GM19238 (cell line): ENCODE results near the gene FAM47E.

Source experiments
- DNase-seq: peaks from one replicate; pipeline ENCODE4 v3.0.0; 2011; ENCODE audit warnings: low spot score; ENCODE audit not compliant: insufficient read length

The FAM47E gene

GRCh38 chr4:76251441-76252270 lies at the start of gene FAM47E:
Gene FAM47E (plus strand): TSS chr4:76251721. CDS start chr4:76251747, 26 bp downstream.
- DNase-seq, result peak; percentile 13

- no peak for DNase-seq
Measured at GRCh38 chr4:76203541-76203940, 48.0 kb upstream of the FAM47E start.

GRCh38 chr4:76204936-76205335 lies 46.6 kb upstream of the FAM47E start:
- no peak for DNase-seq

GRCh38 chr4:76205476-76205875 lies 46.0 kb upstream of the FAM47E start:
- DNase-seq, result no peak

- DNase-seq, result no peak
Measured at GRCh38 chr4:76206222-76206942, 45.1 kb upstream of the FAM47E start.

- no peak for DNase-seq
Measured at GRCh38 chr4:76207549-76207948, 44.0 kb upstream of the FAM47E start.

GRCh38 chr4:76208005-76208765 lies 43.3 kb upstream of the FAM47E start:
- DNase-seq, result no peak

GRCh38 chr4:76209881-76210280 lies 41.6 kb upstream of the FAM47E start:
- no peak for DNase-seq

GRCh38 chr4:76210452-76210851 lies 41.1 kb upstream of the FAM47E start:
- no peak for DNase-seq

- DNase-seq, result no peak
Measured at GRCh38 chr4:76211769-76212708, 39.5 kb upstream of the FAM47E start.

- DNase-seq, result no peak
Measured at GRCh38 chr4:76212851-76213414, 38.6 kb upstream of the FAM47E start.

GRCh38 chr4:76213415-76214176 lies 37.9 kb upstream of the FAM47E start, which contains the start of gene SCARB2:
Gene SCARB2 (minus strand): TSS chr4:76213824. CDS start chr4:76213543, 281 bp downstream.
- DNase-seq, result peak; percentile 63

- DNase-seq, result no peak
Measured at GRCh38 chr4:76214177-76214675, 37.3 kb upstream of the FAM47E start.

- DNase-seq, result no peak
Measured at GRCh38 chr4:76215077-76215476, 36.4 kb upstream of the FAM47E start.

- no peak for DNase-seq
Measured at GRCh38 chr4:76216524-76216923, 35.0 kb upstream of the FAM47E start.

GRCh38 chr4:76216975-76217814 lies 34.3 kb upstream of the FAM47E start:
- DNase-seq, result no peak

GRCh38 chr4:76219299-76220055 lies 32.0 kb upstream of the FAM47E start:
- DNase-seq, result no peak

- DNase-seq, result no peak
Measured at GRCh38 chr4:76224171-76224570, 27.4 kb upstream of the FAM47E start.
